Tibial artery (tissue), 4 donors: ENCODE measurements around the gene WDR20.

ENCODE experiments used
- DNase-seq, 2 donors: peaks; one replicate each; pipeline ENCODE4 v3.0.0-alpha.2; 2019
- H3K27ac ChIP-seq, 2 donors: fragments of 200-600 bp; sonication (generic) in 1 of 2; 1 replicate in 1 of 2; 2 replicates in 1 of 2; pipeline ENCODE4 v1.5.1; 2018 to 2019; ENCODE audit warnings: mild to moderate bottlenecking in 1 of 2
- H3K27me3 ChIP-seq, 2 donors: fragments of 200-600 bp; sonication (generic) in 1 of 2; one replicate each; pipeline versions ENCODE4 v1.5.1 to v1.6.0; 2016 to 2019
- H3K36me3 ChIP-seq, 3 donors: fragments of 200-600 bp; sonication (generic) in 2 of 3; one replicate each; pipeline ENCODE4 v1.5.1; 2016 to 2019; ENCODE audit warnings: mild to moderate bottlenecking in 2 of 3
- H3K4me1 ChIP-seq, 4 donors: fragments of 200-600 bp; sonication (generic) in 2 of 4; 1 replicate in 3 of 4; 2 replicates in 1 of 4; pipeline ENCODE4 v1.5.1; 2016 to 2019
- H3K4me3 ChIP-seq, 2 donors: fragments of 200-600 bp; sonication (generic) in 1 of 2; 1 replicate in 1 of 2; 2 replicates in 1 of 2; pipeline ENCODE4 v1.5.1; 2018 to 2019; ENCODE audit warnings: mild to moderate bottlenecking in 2 of 2
- H3K9me3 ChIP-seq, 3 donors: fragments of 200-600 bp; sonication (generic) in 1 of 3; one replicate each; pipeline ENCODE4 v1.5.1; 2016 to 2019
- CTCF ChIP-seq, 2 experiments: fragments of 200-600 bp in 1 of 2; fragments of 450-650 bp in 1 of 2; IDR thresholded peaks; one replicate each; pipeline ENCODE4 v1.5.1; 2017 to 2019; ENCODE audit warnings: antibody characterized with exemption in 2 of 2, mild to moderate bottlenecking in 1 of 2, moderate library complexity in 1 of 2
- intact Hi-C: fragments of 100-400 bp; cut with DNase I; formaldehyde crosslinking; loops from one replicate; pipeline ENCODE4 v1.15.0; 2023; ENCODE audit warnings: low total_unique reads

Gene WDR20

GRCh38 chr14:102234331-102235264 is 94.9 kb downstream of the WDR20 start:
- no peak overlapping the region for H3K27ac ChIP-seq
- peak overlapping the region in 1 of 2 donors; percentile 9 for H3K4me3 ChIP-seq
- intact Hi-C loops: loop anchor here (5.0 kb wide), 1 partner anchor 78 kb away; no protein-coding TSS in a partner anchor

GRCh38 chr14:102235275-102235897 is 95.7 kb downstream of the WDR20 start:
- no peaks in the 10 kb centered on the region for H3K27me3 ChIP-seq
- DNase-seq: peak; percentile 80 to 81
- H3K27ac ChIP-seq: no peak overlapping the region
- peak; percentile 69 to 78 for TF ChIP-seq CTCF (IDR thresholded peaks at IDR 0.05)
- intact Hi-C loops: loop anchor here (5.0 kb wide), 1 partner anchor 77 kb away; no protein-coding TSS in a partner anchor
- H3K36me3 ChIP-seq: peaks cover 0 to 33% (median 0%) of the 10 kb centered on the region in 3 donors
- H3K4me3 ChIP-seq: peak overlapping the region in 1 of 2 donors; percentile 9
- no peaks in the 10 kb centered on the region for H3K9me3 ChIP-seq
- peaks cover 0 to 6% (median 0%) of the 10 kb centered on the region in 4 donors for H3K4me1 ChIP-seq

More at GRCh38 chr14:102234331-102235264, 94.9 kb downstream of the WDR20 start:
- Histone ChIP-seq H3K36me3 (peaks cover 0 to 41% (median 0%) of the 10 kb centered on the region in 3 donors), H3K4me1 (peaks cover 0 to 6% (median 0%) of the 10 kb centered on the region in 4 donors), H3K27me3 (no peaks in the 10 kb centered on the region), H3K9me3 (no peaks in the 10 kb centered on the region)
- TF ChIP-seq CTCF (IDR thresholded peaks at IDR 0.05): no peak
- DNase-seq: no peak

GRCh38 chr14:102236026-102236425 is 96.3 kb downstream of the WDR20 start:
- Histone ChIP-seq H3K36me3 (peaks cover 0 to 26% (median 0%) of the 10 kb centered on the region in 3 donors), H3K27ac (no peak overlapping the region), H3K4me3 (no peak overlapping the region), H3K9me3 (no peaks in the 10 kb centered on the region), H3K27me3 (no peaks in the 10 kb centered on the region), H3K4me1 (peaks cover 0 to 6% (median 0%) of the 10 kb centered on the region in 4 donors)
- no peak for DNase-seq
- intact Hi-C loops: loop anchor here (5.0 kb wide), 1 partner anchor 76 kb away; no protein-coding TSS in a partner anchor
- no peak for TF ChIP-seq CTCF (IDR thresholded peaks at IDR 0.05)

- no peak for DNase-seq
- TF ChIP-seq CTCF (IDR thresholded peaks at IDR 0.05): no peak
- Histone ChIP-seq H3K4me3 (no peak overlapping the region), H3K9me3 (no peaks in the 10 kb centered on the region), H3K4me1 (peaks cover 0 to 6% (median 0%) of the 10 kb centered on the region in 4 donors), H3K27me3 (no peaks in the 10 kb centered on the region), H3K36me3 (peaks cover 0 to 6% (median 0%) of the 10 kb centered on the region in 3 donors), H3K27ac (no peak overlapping the region)
- intact Hi-C loops: loop anchor here (5.0 kb wide), 1 partner anchor 74 kb away; no protein-coding TSS in a partner anchor
Measured at GRCh38 chr14:102238131-102238530, 98.4 kb downstream of the WDR20 start.

GRCh38 chr14:102238766-102239165 is 99.1 kb downstream of the WDR20 start:
- intact Hi-C loops: loop anchor here (5.0 kb wide), 1 partner anchor 74 kb away; no protein-coding TSS in a partner anchor
- no peak overlapping the region for H3K27ac ChIP-seq
- no peak for TF ChIP-seq CTCF (IDR thresholded peaks at IDR 0.05)
- no peak for DNase-seq
- H3K27me3 ChIP-seq: no peaks in the 10 kb centered on the region
- no peaks in the 10 kb centered on the region for H3K9me3 ChIP-seq
- no peak overlapping the region for H3K4me3 ChIP-seq
- H3K36me3 ChIP-seq: no peaks in the 10 kb centered on the region
- H3K4me1 ChIP-seq: peaks cover 0 to 6% (median 0%) of the 10 kb centered on the region in 4 donors
